Liver (tissue), 9 donors: ENCODE results near the gene TAF4. TPM values are rescaled to one million over a fixed set of nuclear protein-coding genes. Genes with fewer than 3 reads are reported as not detected.

Source experiments
- DNase-seq: peaks from one replicate; pipeline ENCODE4 v3.0.0-alpha.2; 2017; ENCODE audit warnings: low spot score
- H3K27ac ChIP-seq, 2 donors: one replicate each; pipeline ENCODE4 v1.7.0; 2013; ENCODE audit warnings: inconsistent platforms in 2 of 2, low read length in 2 of 2, control low read depth in 1 of 2, low read depth in 1 of 2, mild to moderate bottlenecking in 1 of 2
- H3K27me3 ChIP-seq, 4 donors: one replicate each; pipeline versions ENCODE4 v1.6.1 to v1.7.0; 2013; ENCODE audit warnings: low read length in 3 of 4, inconsistent platforms in 1 of 4, mild to moderate bottlenecking in 1 of 4, moderate library complexity in 1 of 4; ENCODE audit not compliant: control insufficient read depth in 4 of 4, insufficient read depth in 4 of 4
- H3K36me3 ChIP-seq, 4 donors: one replicate each; pipeline versions ENCODE4 v1.6.1 to v1.7.0; 2013; ENCODE audit warnings: low read length in 3 of 4, mild to moderate bottlenecking in 3 of 4, low read depth in 1 of 4, moderate library complexity in 1 of 4; ENCODE audit not compliant: control insufficient read depth in 4 of 4, insufficient read depth in 3 of 4
- H3K4me1 ChIP-seq, 4 donors: one replicate each; pipeline versions ENCODE4 v1.6.1 to v1.7.0; 2013; ENCODE audit warnings: low read length in 3 of 4, mild to moderate bottlenecking in 3 of 4, moderate library complexity in 1 of 4; ENCODE audit not compliant: control insufficient read depth in 4 of 4, insufficient read depth in 4 of 4
- H3K4me3 ChIP-seq, 3 donors: one replicate each; pipeline versions ENCODE4 v1.6.1 to v1.7.0; 2013; ENCODE audit warnings: low read length in 3 of 3, control low read depth in 1 of 3, low read depth in 1 of 3, mild to moderate bottlenecking in 1 of 3
- H3K9ac ChIP-seq, 2 donors: one replicate each; pipeline ENCODE4 v1.7.0; 2013; ENCODE audit warnings: low read length in 2 of 2, mild to moderate bottlenecking in 2 of 2, moderate library complexity in 2 of 2, control low read depth in 1 of 2, low read depth in 1 of 2
- H3K9me3 ChIP-seq, 4 donors: one replicate each; pipeline versions ENCODE4 v1.6.1 to v1.7.0; 2013; ENCODE audit warnings: low read length in 3 of 4; ENCODE audit not compliant: control insufficient read depth in 4 of 4
- EGR1 ChIP-seq, 2 donors: IDR thresholded peaks; 2 replicates each; pipeline ENCODE4 v1.6.1; 2016 to 2018; ENCODE audit warnings: antibody characterized with exemption in 2 of 2, low read depth in 2 of 2
- FOXA2 ChIP-seq: IDR thresholded peaks from 2 replicates; pipeline ENCODE4 v1.6.1; 2016; ENCODE audit warnings: antibody characterized with exemption
- HNF4A ChIP-seq, 2 donors: conservative IDR thresholded peaks; 2 replicates each; pipeline ENCODE4 v1.6.1; 2016; ENCODE audit warnings: antibody characterized with exemption in 2 of 2, mild to moderate bottlenecking in 2 of 2
- HNF4G ChIP-seq: IDR thresholded peaks from 2 replicates; pipeline ENCODE4 v1.6.1; 2016; ENCODE audit warnings: antibody characterized with exemption
- JUND ChIP-seq, 2 donors: IDR thresholded peaks; 2 replicates each; pipeline ENCODE4 v1.6.1; 2016; ENCODE audit warnings: antibody characterized with exemption in 2 of 2
- NR2F2 ChIP-seq: IDR thresholded peaks from 2 replicates; pipeline ENCODE4 v1.6.1; 2016; ENCODE audit warnings: antibody characterized with exemption
- RAD21 ChIP-seq, 2 donors: IDR thresholded peaks; 2 replicates each; pipeline ENCODE4 v1.6.1; 2016; ENCODE audit warnings: antibody characterized with exemption in 2 of 2, mild to moderate bottlenecking in 2 of 2
- RXRA ChIP-seq, 2 donors: IDR thresholded peaks; 2 replicates each; pipeline ENCODE4 v1.6.1; 2017 to 2018; ENCODE audit warnings: antibody characterized with exemption in 2 of 2, mild to moderate bottlenecking in 1 of 2
- SP1 ChIP-seq: IDR thresholded peaks from 2 replicates; pipeline ENCODE4 v1.6.1; 2018; ENCODE audit warnings: antibody characterized with exemption, mild to moderate bottlenecking
- TAF1 ChIP-seq: conservative IDR thresholded peaks from 2 replicates; pipeline ENCODE4 v1.6.1; 2016; ENCODE audit warnings: antibody characterized with exemption, mild to moderate bottlenecking
- YY1 ChIP-seq: IDR thresholded peaks from 2 replicates; pipeline ENCODE4 v1.6.1; 2016; ENCODE audit warnings: antibody characterized with exemption, mild to moderate bottlenecking
- WGBS: extraction: QIAGEN DNeasy Blood & Tissue Kit; methylation state at CpG from one replicate; pipeline ENCODE4 v1.1.7; 2013; 5-methylcytosine and 5-hydroxymethylcytosine counted together
- polyA plus RNA-seq, 2 donors: library from polyadenylated mRNA; stranded (reverse) in 1 of 2; unstranded in 1 of 2; fragments of 200-250 nt in 1 of 2; fragments of >200 nt in 1 of 2; fragmentation: Nextera tagmentation in 1 of 2; extraction: Ambion mirVana in 1 of 2; gene quantifications; one replicate each; pipeline versions ENCODE4 v1.2.1 to v1.2.3, GENCODE V29; 2013 to 2015
- total RNA-seq, 2 donors: library from RNA; depleted of rRNA; stranded (reverse); fragments of >200 nt; gene quantifications; one replicate each; pipeline ENCODE4 v1.2.3, GENCODE V29; 2014
- TF ChIP-seq, protein P1 (sequence below): IDR thresholded peaks from 2 replicates; pipeline ENCODE4 v1.6.1; 2016; ENCODE audit warnings: antibody characterized with exemption, mild to moderate bottlenecking
- TF ChIP-seq, protein P2 (sequence below): IDR thresholded peaks from 2 replicates; pipeline ENCODE4 v1.6.1; 2016; ENCODE audit warnings: antibody characterized with exemption
- donor health status: healthy.
- donor health status: healthy.
- donor health status: healthy.
- donor health status: healthy.
- donor health status: healthy.

The TAF4 gene
- total and polyA plus RNA-seq, 4 donors: 2.0 to 11.8 (median 5.6) TPM

DNA sequence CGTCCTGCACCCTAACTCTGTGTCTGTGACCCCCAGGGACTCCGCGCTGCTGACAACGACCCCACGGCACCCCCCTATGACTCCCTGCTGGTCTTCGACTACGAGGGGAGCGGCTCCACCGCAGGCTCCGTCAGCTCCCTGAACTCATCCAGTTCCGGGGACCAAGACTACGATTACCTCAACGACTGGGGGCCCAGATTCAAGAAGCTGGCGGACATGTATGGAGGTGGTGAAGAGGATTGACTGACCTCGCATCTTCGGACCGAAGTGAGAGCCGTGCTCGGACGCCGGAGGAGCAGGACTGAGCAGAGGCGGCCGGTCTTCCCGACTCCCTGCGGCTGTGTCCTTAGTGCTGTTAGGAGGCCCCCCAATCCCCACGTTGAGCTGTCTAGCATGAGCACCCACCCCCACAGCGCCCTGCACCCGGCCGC is 129.0 kb downstream of the TAF4 start:
- no peaks in the 10 kb centered on the region for H3K27me3 ChIP-seq
- H3K36me3 ChIP-seq: no peaks in the 10 kb centered on the region
- H3K9ac ChIP-seq: no peak overlapping the region
- no peak overlapping the region for H3K27ac ChIP-seq
- no peak for DNase-seq
- no peaks in the 10 kb centered on the region for H3K9me3 ChIP-seq
- H3K4me3 ChIP-seq: no peak overlapping the region
- H3K4me1 ChIP-seq: no peaks in the 10 kb centered on the region
- 86% methylated on average over 29 of the region's 29 CpGs for WGBS
- no peak for TF ChIP-seq JUND (IDR thresholded peaks at IDR 0.05)
- no peak for TF ChIP-seq FOXA2
- TF ChIP-seq SP1: no peak
- TF ChIP-seq RXRA (IDR thresholded peaks at IDR 0.05): no peak
- no peak for TF ChIP-seq TAF1
- TF ChIP-seq, protein P1, sequence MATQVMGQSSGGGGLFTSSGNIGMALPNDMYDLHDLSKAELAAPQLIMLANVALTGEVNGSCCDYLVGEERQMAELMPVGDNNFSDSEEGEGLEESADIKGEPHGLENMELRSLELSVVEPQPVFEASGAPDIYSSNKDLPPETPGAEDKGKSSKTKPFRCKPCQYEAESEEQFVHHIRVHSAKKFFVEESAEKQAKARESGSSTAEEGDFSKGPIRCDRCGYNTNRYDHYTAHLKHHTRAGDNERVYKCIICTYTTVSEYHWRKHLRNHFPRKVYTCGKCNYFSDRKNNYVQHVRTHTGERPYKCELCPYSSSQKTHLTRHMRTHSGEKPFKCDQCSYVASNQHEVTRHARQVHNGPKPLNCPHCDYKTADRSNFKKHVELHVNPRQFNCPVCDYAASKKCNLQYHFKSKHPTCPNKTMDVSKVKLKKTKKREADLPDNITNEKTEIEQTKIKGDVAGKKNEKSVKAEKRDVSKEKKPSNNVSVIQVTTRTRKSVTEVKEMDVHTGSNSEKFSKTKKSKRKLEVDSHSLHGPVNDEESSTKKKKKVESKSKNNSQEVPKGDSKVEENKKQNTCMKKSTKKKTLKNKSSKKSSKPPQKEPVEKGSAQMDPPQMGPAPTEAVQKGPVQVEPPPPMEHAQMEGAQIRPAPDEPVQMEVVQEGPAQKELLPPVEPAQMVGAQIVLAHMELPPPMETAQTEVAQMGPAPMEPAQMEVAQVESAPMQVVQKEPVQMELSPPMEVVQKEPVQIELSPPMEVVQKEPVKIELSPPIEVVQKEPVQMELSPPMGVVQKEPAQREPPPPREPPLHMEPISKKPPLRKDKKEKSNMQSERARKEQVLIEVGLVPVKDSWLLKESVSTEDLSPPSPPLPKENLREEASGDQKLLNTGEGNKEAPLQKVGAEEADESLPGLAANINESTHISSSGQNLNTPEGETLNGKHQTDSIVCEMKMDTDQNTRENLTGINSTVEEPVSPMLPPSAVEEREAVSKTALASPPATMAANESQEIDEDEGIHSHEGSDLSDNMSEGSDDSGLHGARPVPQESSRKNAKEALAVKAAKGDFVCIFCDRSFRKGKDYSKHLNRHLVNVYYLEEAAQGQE: no peak
- TF ChIP-seq, protein P2, sequence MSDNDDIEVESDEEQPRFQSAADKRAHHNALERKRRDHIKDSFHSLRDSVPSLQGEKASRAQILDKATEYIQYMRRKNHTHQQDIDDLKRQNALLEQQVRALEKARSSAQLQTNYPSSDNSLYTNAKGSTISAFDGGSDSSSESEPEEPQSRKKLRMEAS: no peak
- no peak for TF ChIP-seq YY1
- no peak for TF ChIP-seq HNF4A (conservative IDR thresholded peaks at IDR 0.05)
- TF ChIP-seq RAD21 (IDR thresholded peaks at IDR 0.05): no peak
- no peak for TF ChIP-seq HNF4G
- TF ChIP-seq EGR1 (IDR thresholded peaks at IDR 0.05; ENCODE audit: low read depth in 2 of 2): no peak
- no peak for TF ChIP-seq NR2F2

DNA sequence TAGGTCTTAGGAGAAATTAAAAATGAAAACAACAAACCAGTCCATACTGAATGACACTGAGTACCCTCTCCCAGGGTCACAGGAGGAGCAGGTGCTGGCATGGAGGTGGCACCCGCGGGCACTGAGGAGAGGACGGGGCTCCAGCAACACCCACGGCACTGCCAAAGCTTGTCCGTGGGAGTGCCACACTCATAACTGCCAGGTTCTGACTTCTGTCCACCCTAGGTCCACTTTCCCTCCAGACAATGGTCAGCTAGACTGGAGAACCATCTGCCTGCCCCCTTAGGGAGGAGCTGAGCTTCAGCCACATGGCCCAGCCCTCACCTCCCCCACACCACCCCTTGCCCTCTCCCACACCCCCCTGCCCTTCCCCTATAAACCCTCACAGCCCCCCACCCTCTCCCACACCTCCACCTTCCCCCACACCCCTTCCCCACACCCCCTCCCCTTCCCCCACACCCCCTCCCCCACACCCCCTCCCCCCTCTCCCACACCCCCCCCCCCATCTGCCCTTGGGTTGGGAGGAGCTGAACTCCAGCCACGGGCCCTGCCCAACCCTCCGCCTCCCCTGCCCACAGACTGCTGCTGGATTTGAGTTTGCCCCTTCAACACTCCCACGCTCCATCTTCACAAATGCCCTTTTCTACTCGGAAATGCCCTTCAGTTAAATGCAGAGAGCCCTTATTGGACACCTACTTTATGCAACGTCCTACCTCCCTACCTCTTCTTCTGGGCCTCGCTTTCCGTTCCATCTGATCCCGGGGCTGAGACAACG is 129.6 kb downstream of the TAF4 start:
- Histone ChIP-seq H3K27ac (no peak overlapping the region), H3K9ac (no peak overlapping the region), H3K9me3 (no peaks in the 10 kb centered on the region), H3K27me3 (no peaks in the 10 kb centered on the region), H3K36me3 (no peaks in the 10 kb centered on the region), H3K4me3 (no peak overlapping the region), H3K4me1 (no peaks in the 10 kb centered on the region)
- WGBS: 80% methylated on average over 14 of the region's 14 CpGs
- DNase-seq: no peak
- TF ChIP-seq, protein P1: no peak
- no peak for TF ChIP-seq FOXA2
